Spleen (tissue), 11 donors: Measurements from ENCODE around the gene IL36A. TPM values are rescaled to one million over a fixed set of nuclear protein-coding genes. Genes with fewer than 3 reads are reported as not detected.

ENCODE experiments used
- DNase-seq: peaks from one replicate; pipeline ENCODE4 v3.0.0-alpha.2; 2020
- H3K27ac ChIP-seq, 8 donors: fragments of 200-600 bp; sonication (generic) in 7 of 8; 1 replicate in 4 of 8; 2 replicates in 4 of 8; pipeline versions ENCODE4 v1.5.0 to v1.8.0; 2016 to 2021; ENCODE audit warnings: inconsistent platforms in 4 of 8, mild to moderate bottlenecking in 4 of 8, moderate library complexity in 1 of 8
- H3K27me3 ChIP-seq, 7 donors: fragments of 200-600 bp; sonication (generic) in 6 of 7; replicated peaks in 1 of 7; 1 replicate in 4 of 7; 2 replicates in 3 of 7; pipeline versions ENCODE4 v1.5.0 to v1.8.0; 2016 to 2021; ENCODE audit warnings: inconsistent platforms in 3 of 7, mild to moderate bottlenecking in 1 of 7
- H3K36me3 ChIP-seq, 6 donors: fragments of 200-600 bp; sonication (generic) in 5 of 6; 1 replicate in 4 of 6; 2 replicates in 2 of 6; pipeline versions ENCODE4 v1.5.0 to v1.8.0; 2016 to 2021; ENCODE audit warnings: inconsistent platforms in 2 of 6
- H3K4me1 ChIP-seq, 6 donors: fragments of 200-600 bp; sonication (generic) in 5 of 6; 1 replicate in 3 of 6; 2 replicates in 3 of 6; pipeline versions ENCODE4 v1.5.0 to v1.8.0; 2016 to 2021; ENCODE audit warnings: inconsistent platforms in 3 of 6
- H3K4me3 ChIP-seq, 8 donors: fragments of 200-600 bp; sonication (generic) in 7 of 8; 1 replicate in 4 of 8; 2 replicates in 4 of 8; pipeline versions ENCODE4 v1.5.0 to v1.8.0; 2016 to 2021; ENCODE audit warnings: inconsistent platforms in 4 of 8, mild to moderate bottlenecking in 4 of 8, moderate library complexity in 2 of 8
- H3K9me3 ChIP-seq, 8 donors: fragments of 200-600 bp; sonication (generic) in 7 of 8; 1 replicate in 4 of 8; 2 replicates in 4 of 8; pipeline versions ENCODE4 v1.5.0 to v1.8.0; 2016 to 2021; ENCODE audit warnings: inconsistent platforms in 4 of 8
- POLR2A ChIP-seq, 3 donors: fragments of 450-650 bp; IDR thresholded peaks; one replicate each; pipeline ENCODE4 v1.5.1; 2017; ENCODE audit warnings: antibody characterized with exemption in 3 of 3, mild to moderate bottlenecking in 1 of 3
- POLR2AphosphoS5 ChIP-seq, 3 donors: sonication (generic); formaldehyde crosslinking; IDR thresholded peaks; one replicate each; pipeline ENCODE4 v1.5.1; 2017; ENCODE audit warnings: antibody characterized with exemption in 3 of 3
- WGBS, 5 donors: extraction: QIAGEN DNeasy Blood & Tissue Kit in 3 of 5; methylation state at CpG; one replicate each; pipeline versions ENCODE4 v1.1.5 to v1.1.7; 2013 to 2018; 5-methylcytosine and 5-hydroxymethylcytosine counted together
- intact Hi-C: fragments of 100-400 bp; cut with DNase I; formaldehyde crosslinking; loops from one replicate; pipeline ENCODE4 v1.15.0; 2023; ENCODE audit warnings: low total_unique reads
- polyA plus RNA-seq, 3 donors: library from polyadenylated mRNA; stranded (reverse); fragments of 200-250 nt; gene quantifications; one replicate each; pipeline ENCODE4 v1.2.1, GENCODE V29; 2013
- total RNA-seq, 7 donors: library from RNA; depleted of rRNA in 3 of 7; stranded (reverse); fragments of >200 nt in 3 of 7; fragmentation: NEBNext Ultra II Directional in 4 of 7; extraction: Animal tissue kit (Norgen Biotek cat#: 25700) in 4 of 7; gene quantifications; one replicate each; pipeline versions ENCODE4 v1.1.0 to v1.2.1, GENCODE V29; 2016 to 2021
- TF ChIP-seq, protein P1 (sequence below), 11 experiments: fragments of 200-600 bp in 7 of 11; fragments of 450-650 bp in 4 of 11; sonication (generic) in 4 of 11; IDR thresholded peaks in 8 of 11; conservative IDR thresholded peaks in 3 of 11; 1 replicate in 7 of 11; 2 replicates in 4 of 11; pipeline versions ENCODE4 v1.4.0 to v1.8.0; 2016 to 2021; ENCODE audit warnings: antibody characterized with exemption in 11 of 11, inconsistent platforms in 4 of 11, mild to moderate bottlenecking in 1 of 11
- donor health status: healthy with polysubstance abuse.
- donor health status: DM: no; HTN: no; CAD: no; lungs with moderate emphysema.
- donor health status: DM: no; HTN: no; CAD: no.
- donor health status: Bipolar disorder and iron deficiency.
- donor health status: healthy.
- donor health status: DM: no; HTN: no; CAD: no.
- donor health status: DM: yes; HTN: yes; CAD: no.

The IL36A gene
- total and polyA plus RNA-seq, 10 donors: 0.26 TPM; not detected in 9

DNA sequence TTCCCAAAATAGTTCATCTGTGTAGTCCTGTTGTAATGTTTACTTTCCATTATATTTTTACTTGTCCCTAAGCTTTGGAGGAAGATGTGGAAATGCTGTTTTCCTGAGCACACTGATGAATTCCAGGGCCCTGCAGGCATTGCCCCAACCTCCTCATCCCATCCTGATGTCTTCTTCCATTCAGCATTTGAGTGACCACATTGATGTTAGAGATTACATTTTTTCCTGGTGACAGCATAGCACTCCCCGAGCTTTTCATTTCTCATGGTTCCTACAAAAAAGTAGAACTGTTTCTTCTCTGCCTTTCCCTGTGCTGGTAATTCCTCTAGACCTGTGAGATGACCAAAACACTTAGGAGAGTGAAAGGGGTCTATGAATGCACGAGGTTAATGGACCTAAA, 4.8 kb downstream of the IL36A start:
- H3K4me1 ChIP-seq: no peaks in the 10 kb centered on the region
- H3K9me3 ChIP-seq: no peaks in the 10 kb centered on the region
- H3K36me3 ChIP-seq: no peaks in the 10 kb centered on the region
- no peak overlapping the region for H3K27ac ChIP-seq
- H3K4me3 ChIP-seq: no peak overlapping the region
- 46 to 62% (median 51%) methylated on average over 2 of the region's 2 CpGs for WGBS, 5 donors
- intact Hi-C loops: no loop called here
- TF ChIP-seq, protein P1, sequence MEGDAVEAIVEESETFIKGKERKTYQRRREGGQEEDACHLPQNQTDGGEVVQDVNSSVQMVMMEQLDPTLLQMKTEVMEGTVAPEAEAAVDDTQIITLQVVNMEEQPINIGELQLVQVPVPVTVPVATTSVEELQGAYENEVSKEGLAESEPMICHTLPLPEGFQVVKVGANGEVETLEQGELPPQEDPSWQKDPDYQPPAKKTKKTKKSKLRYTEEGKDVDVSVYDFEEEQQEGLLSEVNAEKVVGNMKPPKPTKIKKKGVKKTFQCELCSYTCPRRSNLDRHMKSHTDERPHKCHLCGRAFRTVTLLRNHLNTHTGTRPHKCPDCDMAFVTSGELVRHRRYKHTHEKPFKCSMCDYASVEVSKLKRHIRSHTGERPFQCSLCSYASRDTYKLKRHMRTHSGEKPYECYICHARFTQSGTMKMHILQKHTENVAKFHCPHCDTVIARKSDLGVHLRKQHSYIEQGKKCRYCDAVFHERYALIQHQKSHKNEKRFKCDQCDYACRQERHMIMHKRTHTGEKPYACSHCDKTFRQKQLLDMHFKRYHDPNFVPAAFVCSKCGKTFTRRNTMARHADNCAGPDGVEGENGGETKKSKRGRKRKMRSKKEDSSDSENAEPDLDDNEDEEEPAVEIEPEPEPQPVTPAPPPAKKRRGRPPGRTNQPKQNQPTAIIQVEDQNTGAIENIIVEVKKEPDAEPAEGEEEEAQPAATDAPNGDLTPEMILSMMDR (IDR thresholded peaks at IDR 0.05 in 8 of 11, conservative IDR thresholded peaks at IDR 0.05 in 3 of 11): no peak
- TF ChIP-seq POLR2AphosphoS5 (IDR thresholded peaks at IDR 0.05) (no peak), POLR2A (IDR thresholded peaks at IDR 0.05) (no peak)
- DNase-seq: no peak
- H3K27me3 ChIP-seq: peaks cover 0 to 6% (median 0%) of the 10 kb centered on the region in 7 donors

DNA sequence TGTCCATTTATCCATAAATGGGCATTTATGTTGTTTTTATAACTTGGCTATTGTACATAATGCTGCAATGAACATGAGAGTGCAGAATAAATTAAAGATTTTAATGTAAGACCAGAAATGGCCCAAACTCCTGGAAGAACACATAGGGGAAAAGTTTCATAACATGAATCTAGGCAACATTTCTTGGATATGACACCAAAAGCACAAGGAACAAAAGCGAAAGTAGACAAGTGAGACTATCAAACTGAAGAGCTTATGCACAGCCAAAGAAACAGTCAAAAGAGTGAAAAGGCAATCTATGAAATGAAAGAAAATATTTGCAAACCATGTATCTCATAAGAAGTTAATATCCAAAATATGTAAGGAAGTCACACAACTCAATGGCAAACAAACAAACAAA, 5.8 kb downstream of the IL36A start:
- Histone ChIP-seq H3K4me1 (no peaks in the 10 kb centered on the region), H3K4me3 (no peak overlapping the region), H3K27me3 (peaks cover 0 to 16% (median 0%) of the 10 kb centered on the region in 7 donors), H3K36me3 (no peaks in the 10 kb centered on the region), H3K27ac (no peak overlapping the region), H3K9me3 (no peaks in the 10 kb centered on the region)
- intact Hi-C loops: no loop called here
- 92 to 100% (median 98%) methylated on average over 1 of the region's 1 CpG for WGBS, 5 donors
- TF ChIP-seq POLR2A (IDR thresholded peaks at IDR 0.05): no peak
- TF ChIP-seq POLR2AphosphoS5 (IDR thresholded peaks at IDR 0.05): no peak
- TF ChIP-seq, protein P1 (IDR thresholded peaks at IDR 0.05 in 8 of 11, conservative IDR thresholded peaks at IDR 0.05 in 3 of 11): no peak
- DNase-seq: no peak

DNA sequence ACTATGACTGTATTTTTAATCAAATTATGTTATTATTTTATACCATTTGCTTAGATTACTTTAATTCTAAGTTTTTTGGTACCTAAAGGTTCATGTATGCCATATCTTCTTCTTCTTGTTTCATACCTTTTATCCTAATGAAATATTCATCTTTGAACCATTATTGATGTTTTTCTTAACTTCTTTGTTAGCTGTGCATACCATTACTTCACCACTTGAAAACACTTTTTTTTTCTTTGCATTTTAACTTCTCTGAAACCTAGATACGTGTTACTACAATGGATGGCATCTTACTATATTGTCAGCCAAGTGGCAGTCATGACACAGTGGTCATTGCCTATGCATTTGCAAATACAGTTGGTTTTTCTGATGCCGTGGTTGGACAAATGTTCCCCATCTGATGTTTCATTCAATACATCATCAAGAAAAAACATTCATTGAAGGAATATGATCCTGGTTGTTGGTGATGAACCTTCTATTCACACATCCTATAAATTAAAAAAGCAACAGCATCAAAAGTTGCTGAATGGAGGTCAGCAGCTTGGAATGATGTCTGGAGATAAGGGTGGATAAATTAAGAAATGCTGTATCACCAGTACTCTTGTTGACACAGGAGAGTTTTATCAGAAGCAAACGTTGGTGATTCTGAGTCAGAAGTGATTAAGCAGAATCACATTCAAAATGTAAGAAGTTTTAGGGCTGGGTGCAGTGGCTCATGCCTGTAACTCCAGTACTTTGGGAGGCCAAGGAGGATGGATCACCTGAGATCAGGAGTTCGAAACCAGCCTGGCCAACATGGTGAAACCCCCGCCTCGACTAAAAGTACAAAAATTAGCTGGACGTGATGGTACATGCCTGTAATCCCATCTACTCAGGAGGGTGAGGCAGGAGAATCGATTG, 7.4 kb downstream of the IL36A start:
- Histone ChIP-seq H3K27me3 (peaks cover 0 to 25% (median 0%) of the 10 kb centered on the region in 7 donors), H3K27ac (no peak overlapping the region), H3K9me3 (no peaks in the 10 kb centered on the region), H3K36me3 (no peaks in the 10 kb centered on the region), H3K4me1 (no peaks in the 10 kb centered on the region), H3K4me3 (no peak overlapping the region)
- TF ChIP-seq, protein P1 (IDR thresholded peaks at IDR 0.05 in 8 of 11, conservative IDR thresholded peaks at IDR 0.05 in 3 of 11): no peak
- no peak for TF ChIP-seq POLR2AphosphoS5 (IDR thresholded peaks at IDR 0.05)
- no peak for TF ChIP-seq POLR2A (IDR thresholded peaks at IDR 0.05)
- no peak for DNase-seq
- intact Hi-C loops: no loop called here
- 73 to 83% (median 77%) methylated on average over 8 of the region's 8 CpGs for WGBS, 5 donors

DNA sequence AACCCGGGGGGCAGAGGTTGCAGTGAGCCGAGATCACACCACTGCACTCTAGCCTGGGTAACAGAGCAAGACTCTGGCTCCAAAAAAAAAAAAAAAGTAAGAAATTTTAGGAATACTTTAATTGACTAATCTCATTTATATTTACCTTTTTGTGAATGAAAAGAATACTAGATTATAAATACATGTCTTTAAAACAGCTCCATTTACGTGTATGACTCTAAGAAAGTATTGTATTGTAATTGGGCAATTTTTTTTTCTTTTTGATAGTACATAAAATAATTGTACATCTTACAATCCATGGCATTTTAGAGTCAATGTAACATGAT, 8.0 kb downstream of the IL36A start:
- TF ChIP-seq, protein P1 (IDR thresholded peaks at IDR 0.05 in 8 of 11, conservative IDR thresholded peaks at IDR 0.05 in 3 of 11): no peak
- TF ChIP-seq POLR2A (IDR thresholded peaks at IDR 0.05): no peak
- no peak for TF ChIP-seq POLR2AphosphoS5 (IDR thresholded peaks at IDR 0.05)
- WGBS, 5 donors: 85 to 91% (median 87%) methylated on average over 3 of the region's 3 CpGs
- no peak overlapping the region for H3K27ac ChIP-seq

More for the DNA sequence above, 8.0 kb downstream of the IL36A start:
- no peak overlapping the region for H3K4me3 ChIP-seq
- no peak for DNase-seq
- intact Hi-C loops: no loop called here
- H3K36me3 ChIP-seq: no peaks in the 10 kb centered on the region
- no peaks in the 10 kb centered on the region for H3K4me1 ChIP-seq
- no peaks in the 10 kb centered on the region for H3K9me3 ChIP-seq
- H3K27me3 ChIP-seq: peaks cover 0 to 31% (median 0%) of the 10 kb centered on the region in 7 donors
